NCI-H187 (cell line): ENCODE data around the gene CDK5RAP1.
"Not testable (repeated sequence)": the region's sequence is repeated elsewhere in the genome, so short reads cannot be mapped to it uniquely, and the experiment has no call there.

ENCODE experiments used
- DNase-seq, 2 experiments: peaks; one replicate each; lab custom pipeline; 2025; lab: John Stamatoyannopoulos, UW

CDK5RAP1 gene

GRCh38 chr20:33419140-33419974, 18.0 kb upstream of the CDK5RAP1 start:
- DNase-seq: no peak

- no peak for DNase-seq
Measured at GRCh38 chr20:33418033-33418432, 16.7 kb upstream of the CDK5RAP1 start.

- DNase-seq: no peak
Measured at GRCh38 chr20:33415948-33416347, 14.6 kb upstream of the CDK5RAP1 start.

GRCh38 chr20:33412484-33412838, 11.1 kb upstream of the CDK5RAP1 start:
- no peak for DNase-seq

- no peak for DNase-seq
Measured at GRCh38 chr20:33411711-33412483, 10.6 kb upstream of the CDK5RAP1 start.

GRCh38 chr20:33411242-33411641, 9.9 kb upstream of the CDK5RAP1 start:
- no peak for DNase-seq

GRCh38 chr20:33410081-33410742, 8.9 kb upstream of the CDK5RAP1 start:
- DNase-seq: no peak

- no peak for DNase-seq
Measured at GRCh38 chr20:33408716-33409654, 7.7 kb upstream of the CDK5RAP1 start.

GRCh38 chr20:33408313-33408712, 7.0 kb upstream of the CDK5RAP1 start:
- no peak for DNase-seq

GRCh38 chr20:33407796-33408195, 6.5 kb upstream of the CDK5RAP1 start:
- DNase-seq: no peak

GRCh38 chr20:33407251-33407650, 5.9 kb upstream of the CDK5RAP1 start:
- DNase-seq: no peak

GRCh38 chr20:33404281-33404680, 3.0 kb upstream of the CDK5RAP1 start:
- DNase-seq: no peak

GRCh38 chr20:33401921-33402369, 626 bp upstream of the CDK5RAP1 start:
- DNase-seq: no peak

GRCh38 chr20:33400812-33401183, 521 bp downstream of the CDK5RAP1 start:
- DNase-seq: no peak

- DNase-seq: no peak
Measured at GRCh38 chr20:33399924-33400323, 1.4 kb downstream of the CDK5RAP1 start.

- no peak for DNase-seq
Measured at GRCh38 chr20:33394718-33395117, 6.6 kb downstream of the CDK5RAP1 start.

- DNase-seq: no peak
Measured at GRCh38 chr20:33393609-33394008, 7.7 kb downstream of the CDK5RAP1 start.

GRCh38 chr20:33391722-33392415, 9.4 kb downstream of the CDK5RAP1 start:
- DNase-seq: no peak

- not testable (repeated sequence) for DNase-seq
Measured at GRCh38 chr20:33389326-33389725, 12.0 kb downstream of the CDK5RAP1 start.

GRCh38 chr20:33388268-33388667, 13.1 kb downstream of the CDK5RAP1 start:
- DNase-seq: no peak

- no peak for DNase-seq
Measured at GRCh38 chr20:33387177-33387576, 14.1 kb downstream of the CDK5RAP1 start.
